Measurements from ENCODE around the gene UBAC2.

UBAC2 gene

DNA sequence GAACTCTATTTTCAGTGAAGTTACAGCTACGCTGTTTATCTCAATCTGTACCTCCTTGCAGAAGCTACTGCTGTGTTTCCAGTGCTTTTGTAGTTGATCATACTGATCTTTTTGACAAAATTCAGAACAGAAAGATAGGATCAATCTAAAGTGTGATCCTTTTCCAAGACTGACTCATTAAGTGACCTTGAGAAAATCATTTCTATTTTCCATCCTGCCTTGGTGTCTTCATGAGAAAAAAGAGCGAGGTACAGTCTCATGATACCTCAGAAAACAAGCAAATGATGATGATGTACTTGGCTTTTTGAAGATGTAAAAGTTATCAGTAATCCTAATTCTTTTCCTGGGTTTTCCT lies 152.6 kb downstream of the UBAC2 start:
- in situ Hi-C loops (cut with MboI; ENCODE audit: low sequenced_read_pairs): no loop called here

DNA sequence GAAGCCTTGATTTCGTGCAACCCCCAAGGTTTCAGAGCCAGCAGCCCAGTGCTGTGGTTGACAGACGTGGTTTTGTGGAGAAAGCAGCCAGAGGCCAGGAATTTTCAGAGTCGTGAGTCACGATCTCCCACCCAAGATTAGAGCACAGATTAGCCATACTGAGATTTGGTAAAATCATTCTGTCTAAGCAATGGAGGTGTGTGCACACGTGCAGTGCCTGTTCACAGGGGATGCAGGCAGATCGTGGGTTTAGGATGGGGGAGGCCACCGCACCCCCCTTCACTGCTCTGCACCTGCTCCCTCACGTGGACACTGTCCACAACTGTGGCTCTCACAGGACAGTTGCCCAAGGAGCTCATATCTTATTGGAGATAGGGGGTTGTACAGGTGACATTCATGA lies 153.2 kb downstream of the UBAC2 start:
- in situ Hi-C loops (cut with MboI; ENCODE audit: low sequenced_read_pairs): no loop called here

DNA sequence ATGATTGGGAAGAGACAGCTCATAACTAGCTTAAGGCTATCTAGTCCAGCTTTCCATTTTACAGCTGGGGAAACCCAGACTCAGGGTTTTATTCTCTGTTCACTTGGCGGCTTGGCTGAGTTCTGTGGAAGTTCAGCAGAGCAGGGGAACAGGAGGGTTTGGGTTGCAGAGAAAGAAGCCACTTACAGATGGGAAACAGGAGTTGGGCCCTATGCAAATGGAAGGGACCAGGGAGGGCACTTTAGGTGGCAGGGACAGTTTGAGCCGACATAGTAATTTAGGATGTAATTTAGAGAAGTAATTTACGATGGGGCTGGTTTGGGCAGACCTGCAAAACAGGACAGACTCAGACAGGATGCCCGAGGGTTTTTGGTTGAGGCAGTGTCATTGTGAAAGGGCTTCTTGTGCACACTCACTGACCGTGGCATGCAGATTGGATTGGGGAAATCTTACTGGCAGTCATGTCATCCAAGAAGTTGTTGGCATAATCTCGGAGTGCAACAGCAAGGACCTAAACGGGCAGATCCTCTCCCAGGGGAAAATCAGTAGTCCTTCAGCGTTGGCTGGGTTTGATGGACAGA lies 153.8 kb downstream of the UBAC2 start:
- in situ Hi-C loops (cut with MboI; ENCODE audit: low sequenced_read_pairs): no loop called here

DNA sequence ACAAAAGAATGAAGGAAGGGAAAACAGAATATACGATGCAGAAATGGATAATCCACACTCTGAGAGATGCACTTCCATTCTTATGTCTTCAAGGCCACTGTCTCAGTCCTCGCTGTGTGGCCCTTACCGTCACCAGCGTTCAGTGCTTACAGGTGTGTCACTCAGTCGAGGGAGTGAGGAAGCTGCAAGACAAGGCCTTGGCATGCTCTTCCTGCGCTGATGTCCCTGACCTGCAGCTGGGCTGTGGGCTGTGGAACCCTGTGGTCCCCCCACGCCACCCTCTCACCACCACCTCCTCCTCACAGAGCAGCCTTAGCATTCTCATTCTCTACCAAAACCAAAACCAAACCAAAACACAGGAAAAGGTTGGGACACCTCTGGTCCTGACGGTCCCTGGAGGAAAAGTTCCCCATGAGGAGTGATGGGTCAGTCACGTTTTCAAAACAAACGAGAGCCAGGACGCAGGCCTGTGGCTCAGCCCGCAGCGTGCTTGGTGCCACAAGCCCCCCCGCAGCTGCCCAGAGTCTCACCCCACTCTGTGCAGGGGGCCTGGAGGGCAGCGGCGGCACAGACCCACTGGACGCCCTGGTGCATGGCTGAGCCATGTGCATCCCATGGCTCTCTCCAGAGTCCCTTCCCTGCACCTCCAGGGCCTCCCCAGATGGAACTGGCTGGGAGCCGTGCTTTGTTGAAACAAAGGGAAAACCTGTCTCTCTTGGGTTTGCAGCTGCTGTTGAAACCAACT lies 154.8 kb downstream of the UBAC2 start:
- in situ Hi-C loops (cut with MboI; ENCODE audit: low sequenced_read_pairs): no loop called here

DNA sequence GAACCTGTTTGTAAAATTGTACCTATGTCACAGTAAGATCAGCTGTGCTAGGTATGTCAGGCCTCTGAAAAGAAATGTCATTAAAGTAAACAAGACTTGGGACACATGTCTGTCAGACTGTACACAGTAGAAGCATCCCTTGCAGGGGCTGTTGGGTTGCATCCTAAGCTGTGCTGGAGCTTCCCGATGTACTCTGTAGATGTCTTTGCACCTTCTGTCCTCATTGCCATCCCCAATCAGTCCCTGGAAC lies 155.3 kb downstream of the UBAC2 start:
- in situ Hi-C loops (cut with MboI; ENCODE audit: low sequenced_read_pairs): no loop called here

DNA sequence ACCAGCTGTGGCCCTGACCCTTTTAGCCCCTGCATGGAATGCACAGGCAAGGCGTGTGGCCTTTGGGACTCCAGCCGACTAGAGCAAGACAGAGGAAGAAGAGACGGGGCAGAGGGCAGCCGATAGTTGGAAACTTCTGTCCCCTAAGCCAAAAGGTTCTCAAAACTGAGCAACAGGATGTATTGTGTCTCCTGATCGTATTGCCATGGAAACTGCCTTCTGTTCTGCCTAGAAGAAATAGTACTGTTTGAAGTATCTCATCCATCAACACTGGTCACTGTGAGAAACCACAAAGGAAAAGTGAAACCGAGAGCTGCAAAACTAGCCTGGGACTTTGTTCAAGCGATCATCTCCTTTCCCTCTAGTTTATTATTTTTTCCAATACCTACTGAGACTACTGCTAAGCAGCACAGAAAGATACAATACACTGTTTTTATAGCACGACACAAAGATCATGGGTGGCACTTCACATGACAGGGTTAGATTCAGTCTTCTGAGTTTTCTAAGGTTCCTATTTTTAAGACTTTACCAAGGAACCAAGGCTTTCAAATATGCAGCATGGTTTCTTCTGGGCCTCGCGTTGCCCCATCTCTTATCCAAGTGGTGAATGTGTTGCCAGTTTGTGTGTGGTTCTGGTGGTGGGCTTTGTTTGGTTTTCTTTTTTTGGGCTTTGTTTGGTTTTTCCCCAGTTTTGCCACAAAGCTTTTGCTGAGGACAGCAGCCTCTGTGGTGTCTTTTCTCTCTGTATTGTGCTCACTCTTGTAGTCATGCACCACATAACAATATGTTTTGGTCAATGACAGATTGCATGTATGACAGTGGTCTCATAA lies 155.8 kb downstream of the UBAC2 start:
- in situ Hi-C loops (cut with MboI; ENCODE audit: low sequenced_read_pairs): no loop called here

DNA sequence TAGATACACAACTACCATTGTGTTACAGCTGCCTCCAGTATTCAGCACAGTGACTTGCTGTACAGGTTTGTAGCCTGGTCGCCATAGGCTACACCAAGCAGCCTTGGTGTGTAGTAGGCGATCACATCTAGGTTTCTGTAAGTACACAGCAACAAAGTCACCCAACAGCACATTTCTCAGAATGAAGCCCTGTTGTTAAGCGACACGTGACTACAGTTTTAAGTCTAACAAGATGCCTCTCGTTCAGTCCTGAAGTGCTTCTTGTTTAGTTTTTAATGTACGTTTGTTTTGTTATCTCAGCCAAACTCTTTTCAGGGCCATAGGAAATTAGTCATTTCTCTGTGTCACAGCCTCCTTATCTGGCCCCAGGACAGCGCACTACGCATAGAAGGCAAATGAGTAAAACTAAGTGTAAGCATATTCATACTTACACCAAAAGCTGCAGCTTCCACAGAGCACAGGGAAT lies 156.5 kb downstream of the UBAC2 start:
- in situ Hi-C loops (cut with MboI; ENCODE audit: low sequenced_read_pairs): no loop called here

DNA sequence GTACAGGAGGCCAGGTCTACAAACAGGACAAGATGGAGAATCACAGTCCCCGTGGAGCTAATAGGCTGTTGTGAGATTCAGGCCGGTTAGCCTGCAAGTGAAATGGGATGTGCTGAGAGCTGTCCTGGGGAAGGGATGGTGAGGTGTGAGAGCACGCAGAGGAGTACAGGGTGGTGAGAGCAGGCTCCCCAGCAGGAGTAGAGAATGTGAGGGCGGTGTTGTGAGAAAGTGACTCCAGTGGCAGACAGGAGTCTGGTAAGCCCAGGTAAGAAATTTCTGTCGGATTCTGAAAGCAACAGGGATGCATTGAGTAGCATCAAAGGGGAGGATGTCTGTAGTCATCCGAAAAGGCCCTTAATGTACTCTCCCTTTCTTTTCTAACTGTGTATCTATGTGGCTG lies 157.3 kb downstream of the UBAC2 start:
- in situ Hi-C loops (cut with MboI; ENCODE audit: low sequenced_read_pairs): no loop called here

DNA sequence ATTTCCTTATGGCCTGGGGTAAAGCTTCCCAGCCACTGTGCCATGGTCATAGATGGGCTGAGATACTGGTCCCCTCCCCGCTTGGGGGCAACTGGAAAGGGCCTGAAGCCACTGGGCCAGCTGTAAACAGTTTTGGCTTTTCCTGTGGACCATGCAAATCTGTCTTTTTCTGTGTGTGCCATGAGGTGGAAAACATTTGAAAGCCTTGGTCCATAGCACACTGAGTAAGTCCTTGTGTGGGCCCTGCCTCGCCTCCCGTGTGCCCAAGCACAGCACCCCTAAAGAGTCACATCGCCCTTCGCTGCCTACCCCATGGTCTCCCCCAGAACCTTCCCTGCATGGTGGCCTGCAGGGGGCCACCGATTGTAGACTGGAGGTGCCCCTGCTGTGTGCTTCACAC lies 158.9 kb downstream of the UBAC2 start:
- in situ Hi-C loops (cut with MboI; ENCODE audit: low sequenced_read_pairs): no loop called here

DNA sequence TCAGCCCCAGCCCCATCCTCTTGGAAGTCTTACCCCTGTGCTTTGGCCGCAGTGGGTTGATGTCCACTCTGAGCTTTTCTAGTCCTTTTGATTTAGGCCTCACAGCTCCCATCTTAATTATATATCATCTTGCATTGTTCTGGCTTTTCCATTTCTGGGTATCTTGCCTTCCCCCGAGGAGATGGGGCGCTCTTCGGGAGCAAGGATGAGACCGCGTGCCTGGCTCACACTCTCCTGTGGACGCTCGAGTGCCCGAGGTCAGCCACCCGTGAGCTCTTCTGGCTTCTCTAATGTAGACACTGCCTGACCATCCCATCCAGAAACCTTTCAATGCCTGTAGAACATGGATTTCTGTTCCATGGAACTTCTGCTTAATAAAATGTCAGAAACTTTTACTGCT lies 160.0 kb downstream of the UBAC2 start:
- in situ Hi-C loops (cut with MboI; ENCODE audit: low sequenced_read_pairs): no loop called here

DNA sequence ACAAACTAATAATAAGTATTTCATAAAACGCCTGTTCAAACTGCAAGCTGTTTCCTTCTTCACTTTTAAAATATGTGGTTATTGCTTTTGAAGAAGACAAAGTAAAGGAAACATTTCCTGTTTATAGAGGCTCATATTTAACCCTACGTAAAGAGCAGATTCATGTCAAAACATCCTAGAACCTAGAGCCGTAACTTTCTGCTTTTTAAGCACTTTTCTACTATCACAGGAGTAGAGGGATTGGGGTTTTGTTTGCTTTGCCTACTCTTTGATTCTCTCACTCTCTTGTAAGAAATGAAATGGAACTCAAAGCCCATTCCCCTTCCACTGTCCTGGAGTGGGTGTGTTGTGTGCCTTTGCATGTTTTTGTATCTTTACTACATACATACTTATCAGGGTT lies 160.5 kb downstream of the UBAC2 start:
- in situ Hi-C loops (cut with MboI; ENCODE audit: low sequenced_read_pairs): no loop called here

DNA sequence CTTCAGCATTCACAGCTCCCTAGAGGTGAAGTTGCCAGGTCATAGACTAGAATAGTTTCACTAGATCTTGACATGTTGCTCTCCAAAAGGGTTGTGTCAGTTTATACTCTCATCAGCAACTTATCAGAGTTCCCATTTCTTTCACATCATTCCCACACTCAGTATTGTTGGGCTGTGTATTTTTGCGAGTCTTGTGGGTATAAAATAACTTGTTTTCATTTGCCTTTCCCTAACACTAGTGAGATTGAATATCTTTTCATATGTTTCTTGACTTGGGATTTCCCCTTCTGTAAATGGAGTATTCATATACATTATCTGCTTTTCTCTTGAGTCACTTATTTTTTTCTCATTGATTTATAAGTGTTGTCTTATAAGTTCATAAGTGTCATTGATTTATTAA lies 161.7 kb downstream of the UBAC2 start:
- in situ Hi-C loops (cut with MboI; ENCODE audit: low sequenced_read_pairs): no loop called here

DNA sequence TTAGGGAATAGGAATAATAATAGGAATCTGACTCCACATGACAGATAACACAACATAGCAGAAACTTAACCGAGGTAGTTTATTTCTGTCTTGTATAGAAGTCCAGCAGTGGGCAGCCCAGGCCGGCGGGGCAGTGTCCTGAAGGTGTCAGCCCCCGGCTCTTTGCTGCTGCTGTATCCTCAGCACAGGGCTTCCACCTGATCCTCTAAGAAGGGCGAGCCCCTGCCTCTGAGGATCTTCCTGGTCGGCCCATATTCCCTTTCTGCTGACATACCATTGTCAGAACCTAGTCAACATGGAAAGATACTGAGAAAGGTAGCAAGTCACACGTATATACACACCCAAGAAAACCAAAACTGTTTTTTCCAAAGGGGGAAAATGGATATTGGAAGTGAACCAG lies 162.7 kb downstream of the UBAC2 start:
- in situ Hi-C loops (cut with MboI; ENCODE audit: low sequenced_read_pairs): no loop called here

DNA sequence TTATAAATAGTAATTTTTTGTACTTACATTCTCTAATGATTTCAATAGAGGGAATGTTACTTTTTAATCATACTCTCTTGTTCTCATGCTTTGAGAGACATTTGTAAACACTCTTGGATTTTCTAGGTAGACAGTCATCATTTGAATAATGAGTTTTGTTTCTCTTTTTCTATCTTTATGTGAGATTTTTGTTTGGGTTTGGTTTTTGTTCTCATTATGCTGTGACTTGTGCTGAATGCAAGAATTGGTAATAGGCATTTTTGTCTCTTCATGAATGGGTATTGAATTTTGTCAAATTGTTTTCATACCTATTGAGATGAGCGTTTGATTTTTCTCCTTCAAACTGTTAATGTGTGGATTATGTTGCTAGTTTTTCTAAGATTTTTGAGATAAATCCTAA lies 163.3 kb downstream of the UBAC2 start:
- in situ Hi-C loops (cut with MboI; ENCODE audit: low sequenced_read_pairs): no loop called here

DNA sequence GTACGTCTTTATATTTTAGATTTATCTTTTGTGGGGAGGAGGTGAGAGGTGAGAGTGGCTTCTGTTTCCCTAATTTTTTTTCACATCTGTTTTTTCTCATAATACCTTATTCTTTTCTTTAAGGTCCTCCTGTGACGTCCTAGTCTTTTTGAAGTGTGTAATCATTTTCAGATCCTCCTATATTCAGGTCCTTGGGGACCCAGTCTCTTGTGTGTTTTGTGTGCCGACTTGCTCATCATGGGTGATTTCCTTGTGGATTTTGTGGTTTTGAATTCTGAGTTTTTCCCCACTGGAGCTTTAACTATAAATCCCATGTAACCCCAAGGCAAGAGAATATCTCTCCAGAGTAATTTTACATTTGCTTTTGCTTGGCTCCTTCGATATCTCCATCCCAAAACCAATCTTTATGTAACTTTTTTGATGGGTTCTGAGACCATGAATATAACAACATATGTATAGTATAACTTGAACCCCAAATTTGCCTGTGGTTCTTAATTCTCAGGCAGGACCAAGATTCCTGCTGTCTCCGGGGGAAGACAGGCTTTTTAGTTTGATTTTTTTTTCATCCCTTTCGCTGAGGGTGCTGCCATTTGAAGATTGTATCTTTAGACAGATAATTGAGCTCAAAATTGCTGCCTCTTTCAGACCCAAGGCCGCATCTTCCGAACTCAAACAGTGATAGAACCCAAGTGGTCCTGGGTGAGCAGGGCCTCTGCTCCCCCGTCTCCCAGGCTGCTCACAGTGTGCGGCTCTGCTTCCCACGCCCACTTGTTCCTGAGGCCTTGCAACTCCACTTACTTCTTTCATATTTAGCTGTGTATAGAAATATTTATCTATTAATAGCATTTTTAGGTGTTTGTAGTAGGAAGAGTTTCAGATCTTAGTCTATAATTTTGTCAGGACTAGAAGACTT lies 165.7 kb downstream of the UBAC2 start:
- in situ Hi-C loops (cut with MboI; ENCODE audit: low sequenced_read_pairs): loop anchor here (5.0 kb wide), 1 partner anchor 94 kb away; no protein-coding TSS in a partner anchor

DNA sequence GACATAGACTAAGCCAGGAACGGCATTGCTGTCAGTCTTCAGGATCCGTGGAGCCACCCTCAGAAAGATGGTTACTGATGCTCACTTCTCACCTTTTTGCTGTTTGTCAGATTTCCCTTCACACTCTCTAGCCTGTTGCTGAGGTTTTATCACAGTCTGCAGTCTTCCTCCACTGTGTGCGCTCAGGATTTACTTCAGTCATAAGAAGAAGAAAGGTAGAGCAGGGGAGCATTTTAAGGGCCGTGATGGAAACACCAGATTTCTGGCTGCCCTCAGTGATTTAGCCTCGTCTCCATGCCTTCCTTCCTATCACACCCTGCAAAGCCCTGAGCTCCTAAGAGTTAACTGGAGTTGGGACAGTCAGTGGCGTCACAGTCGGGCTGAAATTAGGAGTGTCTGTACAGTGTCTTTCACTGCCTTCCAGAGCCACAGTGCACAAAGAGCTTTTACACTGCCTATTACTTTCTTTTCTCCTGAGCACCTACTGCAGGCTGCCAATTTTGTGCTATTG lies 166.5 kb downstream of the UBAC2 start:
- in situ Hi-C loops (cut with MboI; ENCODE audit: low sequenced_read_pairs): loop anchor here (5.0 kb wide), 1 partner anchor 95 kb away; no protein-coding TSS in a partner anchor

DNA sequence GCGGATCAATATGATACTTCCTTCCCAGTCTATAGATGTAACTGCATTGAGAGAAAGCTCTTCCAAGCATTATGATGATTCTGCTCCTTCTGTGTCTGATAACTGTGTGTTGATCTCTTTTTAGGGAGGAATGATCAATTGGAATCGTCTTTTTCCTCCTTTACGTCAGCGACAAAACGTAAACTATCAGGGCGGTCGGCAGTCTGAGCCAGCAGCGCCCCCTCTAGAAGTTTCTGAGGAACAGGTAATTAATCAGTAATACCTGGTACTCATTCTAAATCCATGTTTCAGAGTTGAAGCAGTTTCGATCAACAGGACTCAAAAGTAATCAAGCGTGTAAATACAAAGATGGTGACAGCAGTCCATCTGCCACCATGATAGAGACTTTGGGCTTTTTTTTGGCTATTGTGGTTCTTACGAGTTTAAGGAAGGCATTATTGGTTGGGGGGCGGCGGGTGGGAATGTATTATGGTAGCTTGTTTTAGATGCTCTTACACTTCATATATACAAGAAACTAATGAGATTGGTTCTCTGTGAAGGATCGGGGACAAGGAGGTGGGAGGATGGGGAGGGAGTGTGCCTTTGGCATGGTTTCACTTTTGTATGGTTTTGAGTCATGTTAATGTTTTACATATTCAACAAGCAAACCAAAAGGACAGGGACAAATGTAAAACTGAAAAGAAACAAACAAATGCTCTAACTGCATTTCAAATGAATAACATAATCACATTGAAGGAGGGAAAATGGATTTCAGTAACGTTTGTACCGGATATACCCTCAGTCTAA lies 167.2 kb downstream of the UBAC2 start:
- in situ Hi-C loops (cut with MboI; ENCODE audit: low sequenced_read_pairs): loop anchor here (5.0 kb wide), 1 partner anchor 96 kb away; no protein-coding TSS in a partner anchor

DNA sequence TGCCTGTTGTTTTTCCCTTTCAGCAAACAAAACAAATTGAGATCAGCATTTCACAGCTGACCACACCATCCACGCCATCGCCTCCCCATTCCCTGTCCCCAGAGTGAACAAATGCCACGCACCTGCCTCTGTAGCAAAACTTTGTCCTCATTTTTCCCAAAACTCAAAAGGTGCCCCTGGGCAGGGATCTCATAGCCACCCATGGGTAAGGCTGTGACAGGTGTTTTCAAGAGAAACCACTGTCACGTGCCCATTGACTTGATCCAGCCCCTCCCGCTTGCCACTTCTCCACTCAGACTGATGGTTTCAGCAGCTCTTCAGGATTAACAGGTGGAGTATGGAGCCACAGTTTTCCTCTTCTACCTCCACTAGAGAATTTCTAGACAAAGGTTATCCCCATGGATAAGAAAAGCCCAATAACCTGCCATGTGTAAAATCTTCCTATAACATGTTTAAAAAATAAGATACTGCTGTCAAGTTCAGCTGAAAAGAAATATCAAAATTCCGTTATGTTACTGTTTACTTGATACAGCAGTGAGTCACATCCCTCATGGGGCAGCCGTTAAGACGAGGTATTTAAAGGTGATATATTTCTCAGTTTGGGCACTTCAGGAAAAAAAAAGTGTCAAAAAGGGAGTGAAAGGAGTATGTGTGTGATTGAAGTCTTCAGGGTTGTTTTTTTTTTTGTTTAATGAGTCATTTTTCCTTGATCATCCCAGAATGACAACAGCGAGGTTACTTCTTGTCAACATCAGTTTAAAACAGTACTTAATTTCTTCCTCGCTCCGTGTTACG lies 170.0 kb downstream of the UBAC2 start:
- in situ Hi-C loops (cut with MboI; ENCODE audit: low sequenced_read_pairs): no loop called here

DNA sequence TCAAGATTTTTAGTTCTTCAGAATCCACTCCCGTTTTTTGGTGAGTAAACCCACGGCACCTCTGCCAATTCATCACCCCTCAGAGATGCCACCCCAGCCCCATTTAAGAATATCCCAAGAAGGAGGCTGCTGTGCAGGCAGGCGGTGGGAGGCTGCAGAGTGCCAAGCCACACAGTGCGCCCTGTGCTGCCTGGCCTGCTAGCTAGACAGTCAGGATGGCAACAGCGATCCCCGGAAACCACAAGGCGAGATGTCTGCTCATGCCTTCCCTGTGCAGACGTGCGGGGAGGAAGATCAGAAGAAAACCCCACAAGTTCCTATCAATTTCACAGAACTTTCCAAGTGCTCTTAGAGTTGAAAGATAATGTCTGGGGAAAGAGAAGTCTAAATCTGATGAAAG lies 171.3 kb downstream of the UBAC2 start:
- in situ Hi-C loops (cut with MboI; ENCODE audit: low sequenced_read_pairs): no loop called here
